CD8-positive, alpha-beta memory T cell (primary cell): ENCODE data around the gene NEK2. TPM values are rescaled to one million over a fixed set of nuclear protein-coding genes. Genes with fewer than 3 reads are reported as not detected.
A peak's percentile ranks its signal among the peaks of the same experiment; 100 is the strongest.

ENCODE experiments used
- CTCF ChIA-PET: fragments of 350-600 bp; sonication (Branson Sonifier 250); formaldehyde crosslinking; loops from one replicate; lab custom pipeline; 2021; ENCODE audit warnings: antibody characterized with exemption; lab: Charles Lee
- POLR2A ChIA-PET: fragments of 350-600 bp; sonication (Branson Sonifier 250); formaldehyde crosslinking; loops from one replicate; lab custom pipeline; 2021; ENCODE audit warnings: antibody characterized with exemption; lab: Charles Lee
- DNase-seq, 5 donors: peaks; one replicate each; pipeline versions ENCODE4 v3.0.0 to v3.0.0-alpha.2; 2020 to 2022; ENCODE audit warnings: mixed read lengths in 1 of 5
- H3K27ac ChIP-seq: one replicate; pipeline ENCODE4 v1.7.0; 2013; ENCODE audit warnings: low read depth, mild to moderate bottlenecking, low read length, moderate library complexity
- H3K27me3 ChIP-seq: 2 replicates; pipeline ENCODE4 v1.7.0; 2013; ENCODE audit warnings: low read length, mild to moderate bottlenecking; ENCODE audit not compliant: insufficient read depth, poor library complexity, severe bottlenecking
- H3K36me3 ChIP-seq: 2 replicates; pipeline ENCODE4 v1.7.0; 2013; ENCODE audit warnings: mild to moderate bottlenecking, low read length, moderate library complexity; ENCODE audit not compliant: insufficient read depth
- H3K4me1 ChIP-seq: 2 replicates; pipeline ENCODE4 v1.7.0; 2013; ENCODE audit warnings: mild to moderate bottlenecking, low read length, moderate library complexity; ENCODE audit not compliant: insufficient read depth
- H3K4me3 ChIP-seq: 2 replicates; pipeline ENCODE4 v1.7.0; 2013; ENCODE audit warnings: mild to moderate bottlenecking, low read length
- H3K9me3 ChIP-seq: 2 replicates; pipeline ENCODE4 v1.7.0; 2013; ENCODE audit warnings: mild to moderate bottlenecking, low read length
- H3K27ac Mint-ChIP-seq, 8 donors: one replicate each; pipeline ENCODE4 v1.8.0; 2020 to 2021; ENCODE audit warnings: mixed read lengths in 8 of 8, mild to moderate bottlenecking in 6 of 8, inconsistent platforms in 3 of 8, moderate library complexity in 3 of 8
- H3K27me3 Mint-ChIP-seq, 2 donors: one replicate each; pipeline ENCODE4 v1.8.0; 2020 to 2021; ENCODE audit warnings: mixed read lengths in 2 of 2, mild to moderate bottlenecking in 1 of 2, moderate library complexity in 1 of 2
- H3K36me3 Mint-ChIP-seq, 3 donors: one replicate each; pipeline ENCODE4 v1.8.0; 2020 to 2021; ENCODE audit warnings: mixed read lengths in 3 of 3, inconsistent platforms in 1 of 3, mild to moderate bottlenecking in 1 of 3
- H3K4me1 Mint-ChIP-seq, 3 donors: one replicate each; pipeline ENCODE4 v1.8.0; 2020 to 2021; ENCODE audit warnings: mixed read lengths in 3 of 3, inconsistent platforms in 1 of 3, mild to moderate bottlenecking in 1 of 3
- H3K4me3 Mint-ChIP-seq, 7 donors: one replicate each; pipeline ENCODE4 v1.8.0; 2020 to 2021; ENCODE audit warnings: mixed read lengths in 7 of 7, mild to moderate bottlenecking in 6 of 7, moderate library complexity in 4 of 7, inconsistent platforms in 2 of 7
- H3K9me3 Mint-ChIP-seq, 5 donors: one replicate each; pipeline ENCODE4 v1.8.0; 2020 to 2022; ENCODE audit warnings: mixed read lengths in 5 of 5, mild to moderate bottlenecking in 3 of 5, moderate library complexity in 2 of 5, inconsistent platforms in 1 of 5
- polyA plus RNA-seq: library from polyadenylated mRNA; unstranded; fragments of 300-500 nt; fragmentation: Illumina TruSeq; gene quantifications from one replicate; pipeline ENCODE4 v1.2.3, GENCODE V29; 2021
- total RNA-seq, 2 experiments: library from RNA; stranded (reverse); gene quantifications; one replicate each; pipeline ENCODE4 v1.2.3, GENCODE V29; 2021

Gene NEK2
- total and polyA plus RNA-seq, 3 experiments from 2014 or later, result 0.51 to 14.8 (median 14.1) TPM

- H3K4me1 ChIP-seq, result no peaks in the 10 kb centered on the region
- no peaks in the 10 kb centered on the region for H3K4me1 Mint-ChIP-seq
- CTCF ChIA-PET, result interaction anchor here (0.9 to 2.0 kb wide), 2 partner anchors 20 to 34 kb away, joined by 3 to 4 read pairs; no protein-coding TSS in a partner anchor
- no peak overlapping the region for H3K27ac ChIP-seq
- H3K4me3 ChIP-seq, result no peak overlapping the region
- H3K4me3 Mint-ChIP-seq, result no peak overlapping the region
- no peaks in the 10 kb centered on the region for H3K9me3 Mint-ChIP-seq
- H3K36me3 Mint-ChIP-seq, result no peaks in the 10 kb centered on the region
- peaks cover 0 to 2% of the 10 kb centered on the region in 2 donors for H3K27me3 Mint-ChIP-seq
- no peak for DNase-seq
- no peaks in the 10 kb centered on the region for H3K27me3 ChIP-seq
- no peaks in the 10 kb centered on the region for H3K36me3 ChIP-seq
- H3K9me3 ChIP-seq, result no peaks in the 10 kb centered on the region
- POLR2A ChIA-PET, result no interaction called here
- no peak overlapping the region for H3K27ac Mint-ChIP-seq
Observed at GRCh38 chr1:211616965-211617297, 58.5 kb downstream of the NEK2 start.

GRCh38 chr1:211616231-211616964 is 59.0 kb downstream of the NEK2 start:
- Histone ChIP-seq H3K4me1 (no peaks in the 10 kb centered on the region), H3K4me3 (no peak overlapping the region), H3K27ac (no peak overlapping the region), H3K9me3 (no peaks in the 10 kb centered on the region), H3K36me3 (no peaks in the 10 kb centered on the region), H3K27me3 (no peaks in the 10 kb centered on the region)
- ChIA-PET CTCF (no interaction called here), POLR2A (no interaction called here)
- H3K9me3 Mint-ChIP-seq, result no peaks in the 10 kb centered on the region
- no peaks in the 10 kb centered on the region for H3K36me3 Mint-ChIP-seq
- no peak overlapping the region for H3K4me3 Mint-ChIP-seq
- H3K4me1 Mint-ChIP-seq, result no peaks in the 10 kb centered on the region
- no peak for DNase-seq
- H3K27ac Mint-ChIP-seq, result no peak overlapping the region
- H3K27me3 Mint-ChIP-seq, result peaks cover 0 to 2% of the 10 kb centered on the region in 2 donors

GRCh38 chr1:211614615-211615014 is 60.8 kb downstream of the NEK2 start:
- peak overlapping the region in 1 of 8 donors; percentile 65 for H3K27ac Mint-ChIP-seq
- Histone ChIP-seq H3K27ac (no peak overlapping the region), H3K27me3 (no peaks in the 10 kb centered on the region), H3K4me3 (no peak overlapping the region), H3K4me1 (no peaks in the 10 kb centered on the region), H3K9me3 (no peaks in the 10 kb centered on the region), H3K36me3 (no peaks in the 10 kb centered on the region)
- H3K36me3 Mint-ChIP-seq, result no peaks in the 10 kb centered on the region
- DNase-seq, result no peak
- no peaks in the 10 kb centered on the region for H3K4me1 Mint-ChIP-seq
- H3K4me3 Mint-ChIP-seq, result no peak overlapping the region
- H3K9me3 Mint-ChIP-seq, result no peaks in the 10 kb centered on the region
- CTCF ChIA-PET, result interaction anchor here (1.1 kb wide), 1 partner anchor 27 kb away, joined by 3 read pairs; no protein-coding TSS in a partner anchor
- no peaks in the 10 kb centered on the region for H3K27me3 Mint-ChIP-seq
- POLR2A ChIA-PET, result no interaction called here

- no peaks in the 10 kb centered on the region for H3K36me3 ChIP-seq
- Mint-ChIP-seq H3K4me3 (no peak overlapping the region), H3K4me1 (no peaks in the 10 kb centered on the region), H3K27ac (no peak overlapping the region), H3K27me3 (no peaks in the 10 kb centered on the region), H3K36me3 (no peaks in the 10 kb centered on the region), H3K9me3 (no peaks in the 10 kb centered on the region)
- H3K27me3 ChIP-seq, result no peaks in the 10 kb centered on the region
- no peaks in the 10 kb centered on the region for H3K9me3 ChIP-seq
- DNase-seq, result no peak
- peak overlapping the region; percentile 61 for H3K27ac ChIP-seq
- POLR2A ChIA-PET, result no interaction called here
- H3K4me1 ChIP-seq, result no peaks in the 10 kb centered on the region
- H3K4me3 ChIP-seq, result no peak overlapping the region
- CTCF ChIA-PET, result interaction anchor here (1.1 to 1.3 kb wide), 2 partner anchors 10 to 27 kb away, joined by 3 to 4 read pairs; no protein-coding TSS in a partner anchor
Observed at GRCh38 chr1:211613951-211614350, 61.5 kb downstream of the NEK2 start.

DNA sequence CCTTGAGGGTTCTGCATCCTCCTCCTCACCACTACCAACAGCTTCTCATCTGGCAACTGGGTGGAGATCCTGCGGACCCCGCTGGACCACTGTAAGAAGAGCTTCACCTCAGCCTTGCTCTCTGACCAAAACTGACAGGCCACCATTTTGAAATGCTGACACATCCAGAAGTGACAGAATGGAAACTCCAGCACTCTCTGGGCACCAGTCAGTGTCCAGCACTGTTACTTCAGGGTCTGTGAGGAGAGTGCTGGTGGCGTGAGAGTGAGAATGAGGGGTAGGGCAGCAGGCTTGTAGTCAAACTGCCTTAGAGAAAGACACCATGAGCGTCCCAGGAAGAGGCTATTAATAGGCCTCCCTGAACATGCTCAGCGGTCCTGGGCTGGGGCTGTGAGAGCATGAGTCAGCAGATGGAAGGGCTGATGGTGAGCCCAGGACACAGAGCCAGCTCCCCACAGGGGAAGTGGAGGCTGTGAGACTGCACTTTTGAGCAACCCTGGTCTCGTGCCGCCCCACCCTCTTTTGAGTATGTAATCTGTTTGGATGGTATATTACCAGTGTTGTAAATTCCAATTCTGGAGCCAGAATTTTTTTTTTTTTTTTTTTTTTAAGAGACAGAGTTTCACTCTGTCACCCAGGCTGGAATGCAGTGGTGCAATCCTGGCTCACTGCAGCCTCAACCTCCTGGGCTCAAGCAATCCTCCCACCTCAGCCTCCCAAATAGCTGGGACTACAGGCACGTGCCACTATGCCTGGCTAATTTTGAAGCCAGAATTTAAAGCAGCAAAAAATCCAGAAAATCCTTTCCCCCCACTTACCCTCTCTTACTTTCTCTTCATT is 62.1 kb downstream of the NEK2 start:
- H3K27me3 ChIP-seq, result no peaks in the 10 kb centered on the region
- no peaks in the 10 kb centered on the region for H3K9me3 Mint-ChIP-seq
- no peaks in the 10 kb centered on the region for H3K36me3 Mint-ChIP-seq
- no peak overlapping the region for H3K27ac Mint-ChIP-seq
- peak overlapping the region; percentile 61 for H3K27ac ChIP-seq
- H3K4me1 Mint-ChIP-seq, result no peaks in the 10 kb centered on the region
- H3K9me3 ChIP-seq, result no peaks in the 10 kb centered on the region
- DNase-seq, result no peak
- H3K4me1 ChIP-seq, result no peaks in the 10 kb centered on the region
- POLR2A ChIA-PET, result no interaction called here
- H3K36me3 ChIP-seq, result no peaks in the 10 kb centered on the region
- H3K4me3 Mint-ChIP-seq, result no peak overlapping the region
- no peak overlapping the region for H3K4me3 ChIP-seq
- H3K27me3 Mint-ChIP-seq, result no peaks in the 10 kb centered on the region
- CTCF ChIA-PET, result interaction anchor here (1.1 to 1.3 kb wide), 2 partner anchors 9 to 26 kb away, joined by 3 to 4 read pairs; no protein-coding TSS in a partner anchor

DNA sequence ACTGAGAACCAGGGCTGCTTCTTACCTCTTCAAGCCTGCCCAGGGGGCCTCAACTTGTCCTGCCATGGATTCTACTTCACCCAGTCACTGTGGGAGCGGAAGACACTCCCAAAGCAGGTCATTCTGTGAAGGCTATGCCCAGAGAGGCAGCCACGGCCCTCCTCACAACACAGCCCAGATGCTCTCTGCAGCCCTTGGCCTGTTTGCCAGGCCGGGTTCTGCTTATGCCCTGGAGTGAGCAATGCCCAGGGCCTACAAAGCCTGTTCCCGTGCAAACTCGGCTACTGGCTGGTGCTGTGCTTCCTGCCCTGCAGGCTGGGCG is 62.7 kb downstream of the NEK2 start:
- no peak for DNase-seq
- no peaks in the 10 kb centered on the region for H3K36me3 Mint-ChIP-seq
- H3K27me3 ChIP-seq, result no peaks in the 10 kb centered on the region
- peak overlapping the region; percentile 61 for H3K27ac ChIP-seq
- H3K4me3 ChIP-seq, result no peak overlapping the region
- H3K36me3 ChIP-seq, result no peaks in the 10 kb centered on the region
- POLR2A ChIA-PET, result no interaction called here
- no peaks in the 10 kb centered on the region for H3K4me1 ChIP-seq
- peaks cover 0 to 4% (median 3%) of the 10 kb centered on the region in 3 donors for H3K4me1 Mint-ChIP-seq
- H3K4me3 Mint-ChIP-seq, result no peak overlapping the region
- H3K27ac Mint-ChIP-seq, result no peak overlapping the region
- CTCF ChIA-PET, result interaction anchor here (1.3 kb wide), 1 partner anchor 9 kb away, joined by 4 read pairs; no protein-coding TSS in a partner anchor
- H3K9me3 ChIP-seq, result no peaks in the 10 kb centered on the region
- H3K27me3 Mint-ChIP-seq, result peaks cover 0 to 2% of the 10 kb centered on the region in 2 donors
- no peaks in the 10 kb centered on the region for H3K9me3 Mint-ChIP-seq

Other genes with a start within 250 kb of the NEK2 start
- not detected for gene RD3, start 183.5 kb downstream of the NEK2 start, total RNA-seq
- gene RD3, start 183.5 kb downstream of the NEK2 start, polyA plus RNA-seq, result not detected
- gene SLC30A1, start 96.5 kb downstream of the NEK2 start, total RNA-seq, result 10 to 100 TPM; 16.5 to 17.1 TPM
- gene SLC30A1, start 96.5 kb downstream of the NEK2 start, polyA plus RNA-seq, result 3.4 TPM
- 10 to 100 TPM; 25.3 to 28.9 TPM for gene LPGAT1, start 155.1 kb upstream of the NEK2 start, total RNA-seq
- 25.4 TPM for gene LPGAT1, start 155.1 kb upstream of the NEK2 start, polyA plus RNA-seq